Peyer's patch (tissue), 4 donors: ENCODE data around the gene SLC30A7.

Experiments
- CTCF ChIP-seq, 6 experiments: fragments of 450-650 bp in 4 of 6; fragments of 200-600 bp in 2 of 6; sonication (generic) in 1 of 6; IDR thresholded peaks; one replicate each; pipeline ENCODE4 v1.5.1; 2017 to 2019; ENCODE audit warnings: antibody characterized with exemption in 6 of 6, mild to moderate bottlenecking in 3 of 6, moderate library complexity in 1 of 6
- POLR2A ChIP-seq, 2 donors: fragments of 450-650 bp; IDR thresholded peaks; one replicate each; pipeline ENCODE4 v1.5.1; 2017; ENCODE audit warnings: antibody characterized with exemption in 2 of 2, mild to moderate bottlenecking in 2 of 2, moderate library complexity in 2 of 2

- TF ChIP-seq CTCF (IDR thresholded peaks at IDR 0.05) (no peak), POLR2A (IDR thresholded peaks at IDR 0.05) (no peak)
These were observed 112.4 kb downstream of the SLC30A7 start for GRCh38 chr1:101008229-101008834.
